Right atrium auricular region (tissue), 2 donors: ENCODE data around the gene ALDH1L1. TPM values are rescaled to one million over a fixed set of nuclear protein-coding genes. Genes with fewer than 3 reads are reported as not detected.

Experiments used
- DNase-seq: peaks from one replicate; pipeline ENCODE4 v3.0.0-alpha.2; 2019; ENCODE audit warnings: low spot score
- H3K27ac ChIP-seq, 2 donors: fragments of 200-600 bp; sonication (generic); 1 replicate in 1 of 2; 2 replicates in 1 of 2; pipeline ENCODE4 v1.5.1; 2016 to 2019
- H3K27me3 ChIP-seq, 2 donors: fragments of 200-600 bp; sonication (generic); one replicate each; pipeline versions ENCODE4 v1.5.1 to v1.6.0; 2017 to 2019
- H3K36me3 ChIP-seq: fragments of 200-600 bp; sonication (generic); one replicate; pipeline ENCODE4 v1.5.1; 2016
- H3K4me1 ChIP-seq, 2 donors: fragments of 200-600 bp; sonication (generic); one replicate each; pipeline versions ENCODE4 v1.5.1 to v1.6.0; 2017 to 2019
- H3K4me3 ChIP-seq, 2 donors: fragments of 200-600 bp; sonication (generic); 1 replicate in 1 of 2; 2 replicates in 1 of 2; pipeline ENCODE4 v1.5.1; 2017 to 2019; ENCODE audit warnings: mild to moderate bottlenecking in 1 of 2, moderate library complexity in 1 of 2
- H3K9me3 ChIP-seq, 2 donors: fragments of 200-600 bp; sonication (generic); one replicate each; pipeline ENCODE4 v1.5.1; 2019
- total RNA-seq, 2 donors: library from RNA; depleted of rRNA; stranded (reverse); fragments of >200 nt; gene quantifications; one replicate each; pipeline ENCODE4 v1.1.0, GENCODE V29; 2016
- TF ChIP-seq, protein P1 (sequence below), 2 donors: fragments of 200-600 bp; sonication (generic); IDR thresholded peaks; one replicate each; pipeline ENCODE4 v1.5.1; 2019; ENCODE audit warnings: antibody characterized with exemption in 2 of 2

ALDH1L1 gene
- total RNA-seq, 2 donors from 2014 or later, result 13.7 to 24.0 TPM

DNA sequence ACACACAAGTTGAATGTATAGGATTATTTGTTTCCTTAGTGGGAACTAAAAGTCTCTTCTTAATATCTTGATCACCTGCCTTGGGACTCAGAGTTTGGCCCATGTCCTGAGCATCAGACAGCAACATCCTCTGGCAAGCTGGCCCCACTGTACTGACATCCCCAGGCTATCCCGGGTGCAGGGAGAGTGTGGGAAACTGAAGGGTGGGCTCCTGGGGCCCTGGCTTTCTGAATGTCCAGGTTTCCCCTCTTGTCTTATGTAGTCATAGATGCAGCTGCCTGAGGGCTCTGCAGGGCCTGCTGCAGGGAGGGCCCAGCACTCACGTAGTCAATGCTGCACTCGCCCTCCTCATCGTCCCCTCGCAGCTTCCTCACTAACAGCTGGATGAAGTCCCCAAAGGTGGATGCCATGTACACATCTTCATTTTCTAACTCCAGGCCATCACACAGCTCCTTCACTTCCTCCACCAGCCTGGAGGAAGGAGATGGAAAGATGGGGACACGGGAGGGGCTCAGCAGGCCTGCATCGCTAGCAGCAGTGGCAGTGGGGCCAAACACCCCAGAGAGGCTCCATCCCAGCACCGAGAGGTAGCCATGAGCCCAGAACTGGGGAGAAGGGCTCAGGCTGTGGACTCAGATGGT lies 42.8 kb downstream of the ALDH1L1 start:
- no peaks in the 10 kb centered on the region for H3K4me1 ChIP-seq
- no peaks in the 10 kb centered on the region for H3K36me3 ChIP-seq
- H3K27ac ChIP-seq, result no peak overlapping the region
- no peaks in the 10 kb centered on the region for H3K27me3 ChIP-seq
- no peak overlapping the region for H3K4me3 ChIP-seq
- TF ChIP-seq, protein P1, sequence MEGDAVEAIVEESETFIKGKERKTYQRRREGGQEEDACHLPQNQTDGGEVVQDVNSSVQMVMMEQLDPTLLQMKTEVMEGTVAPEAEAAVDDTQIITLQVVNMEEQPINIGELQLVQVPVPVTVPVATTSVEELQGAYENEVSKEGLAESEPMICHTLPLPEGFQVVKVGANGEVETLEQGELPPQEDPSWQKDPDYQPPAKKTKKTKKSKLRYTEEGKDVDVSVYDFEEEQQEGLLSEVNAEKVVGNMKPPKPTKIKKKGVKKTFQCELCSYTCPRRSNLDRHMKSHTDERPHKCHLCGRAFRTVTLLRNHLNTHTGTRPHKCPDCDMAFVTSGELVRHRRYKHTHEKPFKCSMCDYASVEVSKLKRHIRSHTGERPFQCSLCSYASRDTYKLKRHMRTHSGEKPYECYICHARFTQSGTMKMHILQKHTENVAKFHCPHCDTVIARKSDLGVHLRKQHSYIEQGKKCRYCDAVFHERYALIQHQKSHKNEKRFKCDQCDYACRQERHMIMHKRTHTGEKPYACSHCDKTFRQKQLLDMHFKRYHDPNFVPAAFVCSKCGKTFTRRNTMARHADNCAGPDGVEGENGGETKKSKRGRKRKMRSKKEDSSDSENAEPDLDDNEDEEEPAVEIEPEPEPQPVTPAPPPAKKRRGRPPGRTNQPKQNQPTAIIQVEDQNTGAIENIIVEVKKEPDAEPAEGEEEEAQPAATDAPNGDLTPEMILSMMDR (IDR thresholded peaks at IDR 0.05), result no peak
- peak; percentile 34 for DNase-seq
- H3K9me3 ChIP-seq, result no peaks in the 10 kb centered on the region

DNA sequence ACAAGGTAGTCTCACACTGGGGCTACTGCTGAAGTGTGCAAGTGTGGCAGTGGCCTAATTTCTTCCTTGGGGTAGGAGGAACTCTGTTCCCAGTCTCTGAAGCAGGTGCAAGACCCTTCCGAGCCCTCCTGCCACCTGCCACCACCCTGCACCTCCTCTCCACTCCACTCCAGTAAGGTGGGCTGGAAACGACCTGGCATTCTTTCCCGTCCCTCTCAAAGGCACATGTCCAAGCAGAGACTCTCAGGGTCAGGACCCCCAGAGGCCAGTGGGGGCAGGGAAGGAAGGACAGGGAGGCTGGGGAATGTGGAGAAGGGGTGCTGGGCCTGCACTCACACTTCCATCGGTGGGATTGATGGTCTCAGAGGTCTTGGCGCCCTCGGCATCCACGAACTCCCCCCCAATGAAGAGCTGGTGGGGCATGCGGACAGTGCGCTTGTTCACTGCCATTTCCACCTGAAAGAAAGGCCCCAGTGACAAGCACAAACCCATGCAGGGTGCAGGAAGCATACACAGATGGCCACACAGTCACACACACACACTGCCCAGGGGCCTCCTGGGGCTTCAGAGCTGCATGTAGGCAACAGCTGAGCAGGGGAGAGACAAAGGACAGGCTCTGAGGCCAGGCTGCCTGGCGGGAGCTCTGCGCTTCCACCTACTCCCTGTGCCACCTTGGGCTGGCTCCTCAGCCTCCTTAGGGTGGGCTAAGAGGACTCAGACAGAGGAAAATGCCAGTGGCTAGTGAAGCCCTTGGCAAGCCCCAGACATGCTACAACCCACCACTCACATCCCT lies 43.8 kb downstream of the ALDH1L1 start:
- Histone ChIP-seq H3K27me3 (no peaks in the 10 kb centered on the region), H3K4me3 (no peak overlapping the region), H3K4me1 (no peaks in the 10 kb centered on the region), H3K9me3 (no peaks in the 10 kb centered on the region), H3K36me3 (no peaks in the 10 kb centered on the region), H3K27ac (no peak overlapping the region)
- TF ChIP-seq, protein P1 (IDR thresholded peaks at IDR 0.05), result no peak
- DNase-seq, result no peak

DNA sequence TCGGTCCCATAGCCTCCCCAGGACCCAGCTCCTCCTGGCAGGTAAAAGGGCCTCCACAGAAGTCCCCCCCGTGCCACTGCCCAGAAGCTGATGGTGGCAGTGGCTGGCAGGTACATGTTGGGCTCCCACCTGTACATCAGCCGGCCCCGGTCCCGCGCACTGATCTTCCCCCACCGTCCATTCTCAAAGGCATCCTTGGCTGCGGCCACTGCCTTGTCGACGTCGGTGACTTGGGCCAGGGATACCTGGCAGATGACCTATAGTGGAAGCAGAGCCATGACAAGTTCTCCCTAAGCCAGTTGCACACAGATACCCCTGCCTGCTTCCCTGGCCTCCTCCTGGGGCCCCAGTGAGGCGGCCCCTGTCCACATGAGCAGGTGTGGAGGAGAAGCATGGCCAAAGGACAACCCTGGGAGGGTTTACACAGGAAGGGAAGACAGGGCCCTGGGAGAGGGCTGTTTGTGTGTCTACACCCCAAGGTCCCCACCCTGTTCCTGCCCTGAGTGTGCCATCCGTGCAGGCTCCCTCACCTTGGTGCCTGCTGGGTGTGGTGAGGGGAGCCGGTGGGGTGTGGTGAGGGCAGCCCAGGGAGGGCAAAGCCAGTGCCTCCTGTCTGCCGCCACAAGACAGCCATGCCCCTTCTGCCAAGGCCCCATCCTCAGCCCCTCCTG lies 44.8 kb downstream of the ALDH1L1 start:
- H3K36me3 ChIP-seq, result no peaks in the 10 kb centered on the region
- H3K4me1 ChIP-seq, result no peaks in the 10 kb centered on the region
- no peak for DNase-seq
- no peaks in the 10 kb centered on the region for H3K27me3 ChIP-seq
- TF ChIP-seq, protein P1 (IDR thresholded peaks at IDR 0.05), result no peak
- no peaks in the 10 kb centered on the region for H3K9me3 ChIP-seq
- no peak overlapping the region for H3K4me3 ChIP-seq
- H3K27ac ChIP-seq, result no peak overlapping the region

DNA sequence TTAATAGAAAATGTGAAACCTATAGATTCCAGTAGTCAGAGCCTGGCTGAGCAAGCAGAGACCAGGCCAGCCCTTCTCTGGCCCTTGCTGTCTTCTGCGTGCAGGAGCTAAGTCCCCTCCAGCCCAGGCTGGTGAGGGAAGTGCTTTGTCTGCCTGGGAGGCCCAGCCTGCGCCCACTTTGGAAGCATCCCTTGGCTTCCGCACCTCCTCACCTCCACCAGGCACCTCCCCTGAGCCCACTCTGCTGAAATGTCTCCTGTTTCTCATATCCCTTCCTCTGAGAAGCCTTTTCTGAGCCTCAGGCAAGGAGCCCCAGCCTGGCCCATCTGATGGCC lies 45.3 kb downstream of the ALDH1L1 start:
- Histone ChIP-seq H3K27ac (no peak overlapping the region), H3K36me3 (no peaks in the 10 kb centered on the region), H3K4me3 (no peak overlapping the region), H3K9me3 (no peaks in the 10 kb centered on the region), H3K4me1 (no peaks in the 10 kb centered on the region), H3K27me3 (no peaks in the 10 kb centered on the region)
- TF ChIP-seq, protein P1 (IDR thresholded peaks at IDR 0.05), result no peak
- no peak for DNase-seq

DNA sequence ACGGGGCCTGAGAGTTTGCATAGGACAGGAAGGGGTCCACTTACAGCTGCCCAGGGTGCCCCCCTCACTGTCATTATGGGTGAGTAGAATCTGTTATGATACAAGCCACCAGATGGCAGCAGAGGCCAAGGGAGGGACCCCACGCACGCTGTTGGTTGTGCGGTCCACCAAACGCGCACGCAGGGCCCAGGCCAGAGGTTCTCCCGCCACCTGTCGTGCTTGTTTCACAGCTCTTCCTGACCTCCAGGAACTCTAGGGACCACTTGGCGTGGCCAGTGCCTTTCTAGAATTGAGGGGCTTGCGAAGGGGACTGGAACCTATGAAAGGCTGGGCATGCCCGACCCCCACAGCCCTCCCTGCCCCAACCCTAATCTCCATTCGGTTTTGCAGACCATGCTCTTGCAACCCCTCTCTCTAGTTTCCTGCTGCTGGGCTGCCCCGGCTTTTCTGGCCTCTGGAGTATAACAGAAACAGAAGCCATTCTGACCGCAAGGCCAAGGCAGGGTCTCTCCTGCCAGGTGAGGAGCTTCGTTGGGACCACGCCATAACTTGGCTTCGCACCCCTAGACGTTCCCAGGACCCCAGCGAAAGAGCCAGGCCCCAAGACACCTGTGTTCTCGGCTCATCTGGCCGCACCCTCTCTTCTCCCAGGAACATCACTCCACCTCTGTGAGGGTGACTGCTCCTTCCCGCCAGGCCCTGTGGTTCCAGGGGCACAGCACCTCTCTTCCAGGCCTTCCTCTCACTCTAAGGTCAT lies 46.0 kb downstream of the ALDH1L1 start:
- H3K27ac ChIP-seq, result no peak overlapping the region
- H3K4me1 ChIP-seq, result no peaks in the 10 kb centered on the region
- no peaks in the 10 kb centered on the region for H3K36me3 ChIP-seq
- H3K4me3 ChIP-seq, result no peak overlapping the region
- H3K27me3 ChIP-seq, result no peaks in the 10 kb centered on the region
- DNase-seq, result peak; percentile 68
- TF ChIP-seq, protein P1 (IDR thresholded peaks at IDR 0.05), result peak; percentile 62 to 87
- H3K9me3 ChIP-seq, result no peaks in the 10 kb centered on the region
